ENCODE data around the gene KCNK15. TPM values are rescaled to one million over a fixed set of nuclear protein-coding genes. Genes with fewer than 3 reads are reported as not detected.
"Not testable (repeated sequence)": the region's sequence is repeated elsewhere in the genome, so short reads cannot be mapped to it uniquely, and the experiment has no call there.

KCNK15 gene
- total and polyA plus RNA-seq, 8 donors = 0.09 to 3.1 (median 1.8) TPM; not detected in 5

DNA sequence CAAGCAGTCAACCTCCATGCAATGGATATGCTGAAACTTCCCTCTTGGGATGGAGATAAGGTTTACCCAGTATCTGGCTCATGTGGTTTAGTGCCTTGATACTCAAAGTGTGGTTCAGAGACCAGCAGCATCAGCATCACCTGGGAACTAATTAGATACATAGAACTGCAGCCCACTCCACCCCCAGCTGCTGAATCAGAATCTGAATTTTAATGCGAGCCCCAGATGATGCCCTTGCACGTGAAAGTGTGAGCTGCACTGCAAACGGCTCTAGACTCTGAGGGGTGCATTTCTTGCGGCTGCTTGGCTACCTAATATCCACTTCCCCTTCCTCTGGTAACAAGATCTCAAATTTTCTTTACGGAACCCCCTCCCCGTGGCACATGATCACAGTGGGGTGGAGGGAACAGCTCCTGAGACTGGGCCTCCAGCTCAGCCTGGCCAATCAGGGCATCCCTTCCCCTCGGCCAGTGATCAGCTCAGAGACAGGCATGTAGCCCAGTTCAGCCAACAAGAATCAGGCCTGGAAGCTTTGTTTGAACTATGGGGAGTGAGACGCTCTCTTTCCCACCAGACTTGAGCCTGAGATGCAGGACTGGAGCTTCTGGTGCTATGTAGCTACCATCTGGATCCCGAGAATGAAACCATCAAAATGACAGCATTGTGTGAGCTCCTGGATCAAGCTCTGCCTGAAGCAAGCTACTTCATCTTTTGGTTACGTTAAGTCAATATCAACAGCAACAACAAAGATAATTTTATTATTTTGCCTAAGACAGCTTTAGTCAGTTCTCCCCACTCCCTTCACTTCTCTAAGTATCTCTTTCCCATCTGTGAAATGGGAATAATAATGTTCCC, 12.8 kb downstream of the KCNK15 start:
- intact Hi-C loops (cut with DNase I) = no loop called here
- TF ChIP-seq, protein P1, sequence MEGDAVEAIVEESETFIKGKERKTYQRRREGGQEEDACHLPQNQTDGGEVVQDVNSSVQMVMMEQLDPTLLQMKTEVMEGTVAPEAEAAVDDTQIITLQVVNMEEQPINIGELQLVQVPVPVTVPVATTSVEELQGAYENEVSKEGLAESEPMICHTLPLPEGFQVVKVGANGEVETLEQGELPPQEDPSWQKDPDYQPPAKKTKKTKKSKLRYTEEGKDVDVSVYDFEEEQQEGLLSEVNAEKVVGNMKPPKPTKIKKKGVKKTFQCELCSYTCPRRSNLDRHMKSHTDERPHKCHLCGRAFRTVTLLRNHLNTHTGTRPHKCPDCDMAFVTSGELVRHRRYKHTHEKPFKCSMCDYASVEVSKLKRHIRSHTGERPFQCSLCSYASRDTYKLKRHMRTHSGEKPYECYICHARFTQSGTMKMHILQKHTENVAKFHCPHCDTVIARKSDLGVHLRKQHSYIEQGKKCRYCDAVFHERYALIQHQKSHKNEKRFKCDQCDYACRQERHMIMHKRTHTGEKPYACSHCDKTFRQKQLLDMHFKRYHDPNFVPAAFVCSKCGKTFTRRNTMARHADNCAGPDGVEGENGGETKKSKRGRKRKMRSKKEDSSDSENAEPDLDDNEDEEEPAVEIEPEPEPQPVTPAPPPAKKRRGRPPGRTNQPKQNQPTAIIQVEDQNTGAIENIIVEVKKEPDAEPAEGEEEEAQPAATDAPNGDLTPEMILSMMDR (IDR thresholded peaks at IDR 0.05) = no peak

DNA sequence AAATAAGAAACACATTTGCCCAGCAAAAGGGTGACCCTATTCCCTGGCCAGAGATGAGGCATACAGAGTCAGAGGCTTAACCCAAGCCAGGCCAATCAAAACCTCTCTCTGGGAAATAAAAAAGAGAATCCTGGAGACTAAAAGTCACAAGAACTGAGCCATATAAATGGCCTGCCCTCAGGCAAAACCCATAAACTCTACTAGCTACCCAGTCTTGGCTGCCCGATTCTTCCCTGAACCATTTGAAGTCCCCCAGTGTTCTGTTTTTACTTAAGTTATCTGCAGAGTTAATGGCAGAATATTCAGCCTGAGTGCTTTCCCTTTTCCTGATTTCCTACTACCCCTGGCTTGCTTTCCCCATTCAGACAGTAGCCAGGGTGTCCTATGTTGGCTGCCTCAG, 13.9 kb downstream of the KCNK15 start:
- no peak for DNase-seq
- no peak overlapping the region for H3K4me3 ChIP-seq
- TF ChIP-seq, protein P1 (IDR thresholded peaks at IDR 0.05) = no peak
- ATAC-seq = no peak
- H3K36me3 ChIP-seq = no peaks in the 10 kb centered on the region
- intact Hi-C loops (cut with DNase I) = no loop called here
- H3K9me3 ChIP-seq = no peaks in the 10 kb centered on the region
- H3K27me3 ChIP-seq = no peaks in the 10 kb centered on the region
- no peak overlapping the region for H3K27ac ChIP-seq
- peaks cover 0 to 6% of the 10 kb centered on the region in 2 donors for H3K4me1 ChIP-seq

More for the DNA sequence above, 12.8 kb downstream of the KCNK15 start:
- Histone ChIP-seq H3K9me3 (no peaks in the 10 kb centered on the region), H3K36me3 (no peaks in the 10 kb centered on the region), H3K4me1 (peaks cover 0 to 6% of the 10 kb centered on the region in 2 donors), H3K4me3 (no peak overlapping the region), H3K27ac (no peak overlapping the region), H3K27me3 (no peaks in the 10 kb centered on the region)
- DNase-seq (no peak), ATAC-seq (no peak)

DNA sequence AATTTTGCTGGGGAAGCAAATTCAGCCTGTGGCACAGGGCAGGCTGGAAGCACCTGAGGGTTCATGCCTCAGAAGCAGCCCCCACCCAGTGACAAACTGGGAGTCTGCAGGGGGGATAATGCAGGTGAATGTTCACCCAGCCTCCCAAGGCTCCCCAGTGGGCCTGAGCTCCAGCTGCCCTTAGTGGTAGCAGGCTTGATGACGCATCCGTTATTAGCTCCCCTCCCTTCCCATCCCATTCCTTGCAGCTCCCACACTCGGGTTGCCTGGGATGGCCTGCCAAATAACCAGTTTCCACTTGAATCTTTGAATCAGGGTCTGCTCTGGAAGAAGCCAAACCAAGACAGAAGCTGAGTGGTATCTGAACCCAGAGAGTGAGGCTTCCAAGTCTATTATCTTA, 15.8 kb downstream of the KCNK15 start:
- intact Hi-C loops (cut with DNase I) = no loop called here
- no peak overlapping the region for H3K4me3 ChIP-seq
- H3K27ac ChIP-seq = no peak overlapping the region
- no peaks in the 10 kb centered on the region for H3K36me3 ChIP-seq
- peak in 1 of 4 donors; percentile 59 for DNase-seq
- peak; percentile 41 for ATAC-seq
- H3K4me1 ChIP-seq = peaks cover 0 to 6% of the 10 kb centered on the region in 2 donors
- no peaks in the 10 kb centered on the region for H3K9me3 ChIP-seq
- TF ChIP-seq, protein P1 (IDR thresholded peaks at IDR 0.05) = no peak
- H3K27me3 ChIP-seq = peaks cover 0 to 4% of the 10 kb centered on the region in 2 donors

DNA sequence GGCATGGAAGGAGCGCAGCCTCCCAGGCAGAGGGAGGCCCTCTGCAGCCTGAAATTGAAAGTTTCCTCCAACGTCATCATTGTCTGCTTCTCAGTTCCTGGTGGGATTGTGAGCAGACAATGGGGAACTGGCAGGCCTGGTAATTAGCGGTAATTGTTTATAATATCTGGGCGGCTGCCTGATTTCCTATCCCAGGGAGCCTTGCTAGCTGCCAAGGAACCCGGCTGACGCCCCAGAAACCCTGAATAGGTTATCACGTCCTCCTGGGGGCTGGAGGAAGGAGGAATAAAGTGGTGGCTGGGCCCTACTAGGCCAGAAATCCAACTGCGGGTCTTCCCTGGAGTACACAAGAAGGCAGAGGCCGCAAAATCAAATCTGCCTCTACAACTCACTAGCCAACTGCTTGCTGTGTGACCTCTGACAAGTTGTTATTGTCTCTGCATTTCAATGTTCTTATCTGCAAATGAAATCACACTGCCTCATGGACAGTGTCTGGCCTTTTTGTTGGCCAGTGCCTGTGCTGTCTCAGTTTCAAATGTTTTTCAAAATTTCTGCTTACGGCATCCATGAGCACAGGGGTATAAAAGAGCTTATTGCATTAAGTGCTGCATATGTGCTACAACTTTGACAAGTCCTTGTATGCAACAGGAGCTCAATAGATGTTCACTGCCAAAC, 16.9 kb downstream of the KCNK15 start:
- no peak overlapping the region for H3K4me3 ChIP-seq
- peaks cover 0 to 6% of the 10 kb centered on the region in 2 donors for H3K4me1 ChIP-seq
- TF ChIP-seq, protein P1 (IDR thresholded peaks at IDR 0.05) = no peak
- DNase-seq (peak in 1 of 4 donors; percentile 37), ATAC-seq (peak; percentile 22)
- H3K27me3 ChIP-seq = peaks cover 0 to 4% of the 10 kb centered on the region in 2 donors
- H3K27ac ChIP-seq = peak overlapping the region in 1 of 2 donors; percentile 65
- intact Hi-C loops (cut with DNase I) = no loop called here
- no peaks in the 10 kb centered on the region for H3K9me3 ChIP-seq
- H3K36me3 ChIP-seq = no peaks in the 10 kb centered on the region

DNA sequence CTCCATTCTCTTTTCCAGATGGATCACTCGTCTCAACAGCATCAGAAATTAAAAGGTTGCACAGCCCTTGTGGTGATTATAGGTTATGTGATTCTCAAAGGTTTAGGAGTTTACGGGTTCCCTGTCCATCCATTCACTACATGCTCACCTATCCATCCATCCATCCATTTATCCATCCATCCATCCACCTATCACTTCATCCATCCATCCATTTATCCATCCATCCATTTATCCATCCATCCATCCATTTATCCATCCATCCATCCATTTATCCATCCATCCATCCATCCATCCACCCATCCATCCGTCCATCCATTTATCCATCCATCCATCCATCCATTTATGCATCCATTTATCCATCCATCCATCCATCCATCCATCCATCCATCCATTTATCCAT, 18.1 kb downstream of the KCNK15 start:
- ATAC-seq; H3K36me3 ChIP-seq; H3K27me3 ChIP-seq; H3K27ac ChIP-seq; DNase-seq; H3K9me3 ChIP-seq; intact Hi-C loops (cut with DNase I); H3K4me1 ChIP-seq; H3K4me3 ChIP-seq: not testable (repeated sequence)

Data from left lung (tissue), 10 donors.